ENCODE data around the gene HIP1.

DNA sequence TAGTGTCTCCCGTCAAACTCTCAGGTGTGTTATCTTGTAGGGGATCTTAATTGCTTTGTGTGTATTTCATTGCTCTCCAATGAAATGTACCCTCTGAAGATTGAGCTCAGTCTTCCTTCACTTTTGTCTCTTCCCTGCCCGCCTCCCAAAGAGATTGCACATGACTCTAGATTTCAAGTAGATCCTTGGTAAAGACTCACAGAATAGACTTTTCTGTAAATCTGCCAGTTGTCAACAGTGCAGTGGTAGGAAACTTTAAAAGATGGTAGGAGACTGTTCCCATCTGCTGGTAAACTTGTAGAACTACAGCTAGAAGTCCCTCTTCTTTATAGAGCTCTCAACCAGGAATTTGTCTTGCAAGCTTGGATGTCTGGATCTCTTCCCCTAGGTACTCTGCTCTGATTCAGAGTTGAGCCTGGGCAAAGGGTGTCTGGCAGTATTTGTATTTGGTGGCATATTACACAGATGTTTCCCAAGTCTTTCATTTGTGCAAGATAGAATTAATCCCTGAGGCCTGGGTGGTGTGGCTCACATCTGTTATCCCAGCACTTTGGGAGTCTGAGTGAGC lies 23.7 kb upstream of the HIP1 start:
- TF ChIP-seq, protein P1, sequence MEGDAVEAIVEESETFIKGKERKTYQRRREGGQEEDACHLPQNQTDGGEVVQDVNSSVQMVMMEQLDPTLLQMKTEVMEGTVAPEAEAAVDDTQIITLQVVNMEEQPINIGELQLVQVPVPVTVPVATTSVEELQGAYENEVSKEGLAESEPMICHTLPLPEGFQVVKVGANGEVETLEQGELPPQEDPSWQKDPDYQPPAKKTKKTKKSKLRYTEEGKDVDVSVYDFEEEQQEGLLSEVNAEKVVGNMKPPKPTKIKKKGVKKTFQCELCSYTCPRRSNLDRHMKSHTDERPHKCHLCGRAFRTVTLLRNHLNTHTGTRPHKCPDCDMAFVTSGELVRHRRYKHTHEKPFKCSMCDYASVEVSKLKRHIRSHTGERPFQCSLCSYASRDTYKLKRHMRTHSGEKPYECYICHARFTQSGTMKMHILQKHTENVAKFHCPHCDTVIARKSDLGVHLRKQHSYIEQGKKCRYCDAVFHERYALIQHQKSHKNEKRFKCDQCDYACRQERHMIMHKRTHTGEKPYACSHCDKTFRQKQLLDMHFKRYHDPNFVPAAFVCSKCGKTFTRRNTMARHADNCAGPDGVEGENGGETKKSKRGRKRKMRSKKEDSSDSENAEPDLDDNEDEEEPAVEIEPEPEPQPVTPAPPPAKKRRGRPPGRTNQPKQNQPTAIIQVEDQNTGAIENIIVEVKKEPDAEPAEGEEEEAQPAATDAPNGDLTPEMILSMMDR (conservative IDR thresholded peaks at IDR 0.05) = peak; percentile 84
- no peak for TF ChIP-seq EZH2 (IDR thresholded peaks at IDR 0.05; ENCODE audit: low read depth)

Measured in PC-9 (cell line).